Stimulated activated CD4-positive, alpha-beta T cell treated with anti-CD3 and anti-CD28 coated beads, Interleukin-15, amount 100 ng/mL, for 24 hours (primary cell): ENCODE measurements around the gene TFE3.
"Not testable (repeated sequence)": the region's sequence is repeated elsewhere in the genome, so short reads cannot be mapped to it uniquely, and the experiment has no call there.

Experiments
- DNase-seq: peaks from one replicate; pipeline ENCODE4 v3.0.0-alpha.2; 2020

The TFE3 gene

DNA sequence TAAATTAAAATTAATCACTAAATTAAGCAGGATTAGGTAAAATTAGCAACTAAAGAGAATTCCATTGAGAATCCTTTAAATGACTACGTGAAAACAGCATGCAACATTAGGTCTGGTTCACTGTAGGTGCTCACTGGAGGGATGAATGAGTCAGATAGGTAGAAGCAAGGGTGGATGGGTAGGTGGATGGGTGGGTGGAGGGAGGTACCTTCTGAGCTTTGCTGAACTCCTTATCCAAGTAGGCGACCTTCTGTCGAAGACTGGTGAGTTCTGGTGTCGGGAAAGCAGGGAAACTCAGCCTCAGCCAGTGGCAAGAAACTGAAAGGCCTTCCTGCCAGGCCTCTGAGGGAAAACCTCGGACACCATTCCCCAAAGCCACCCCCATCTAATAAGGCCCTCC, 44.1 kb downstream of the TFE3 start:
- no peak for DNase-seq

DNA sequence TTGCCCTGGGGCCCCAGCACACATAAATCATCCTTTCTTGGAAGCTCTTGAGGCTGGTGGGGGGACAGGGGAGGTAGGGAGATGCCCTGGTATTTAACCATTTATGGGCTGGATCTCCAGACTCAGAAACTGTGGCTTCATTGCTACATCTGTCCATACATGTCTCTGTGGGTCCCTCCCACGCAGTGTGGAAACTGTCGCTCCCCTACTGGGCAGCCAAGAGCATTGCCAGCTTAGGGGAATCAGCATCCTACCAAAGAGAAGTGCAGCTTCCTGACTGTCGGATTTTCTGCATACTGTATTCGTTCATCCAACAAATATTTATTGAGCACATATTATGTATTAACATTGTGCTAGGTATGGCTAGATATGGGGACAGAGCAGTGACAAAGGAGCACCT, 44.8 kb downstream of the TFE3 start:
- DNase-seq, result no peak

DNA sequence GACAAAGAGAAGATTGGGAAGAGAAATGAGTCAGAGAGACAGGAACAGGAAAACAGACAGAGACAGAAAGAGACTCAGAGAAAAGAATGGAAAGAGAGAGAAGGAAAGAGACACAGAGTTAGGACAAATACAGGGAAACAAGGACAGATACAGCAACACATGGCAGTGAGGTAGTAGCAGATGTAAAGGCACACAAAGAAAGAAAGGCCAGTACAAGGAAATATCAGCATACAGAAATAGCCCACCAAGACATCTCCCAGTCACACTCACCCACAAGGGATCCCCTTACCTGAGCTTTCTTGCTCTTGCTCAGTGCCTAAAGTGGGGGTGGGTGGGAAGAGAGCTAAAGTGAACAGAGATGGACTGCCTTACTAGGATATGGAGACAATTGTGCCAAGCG, 45.3 kb downstream of the TFE3 start:
- DNase-seq, result no peak

DNA sequence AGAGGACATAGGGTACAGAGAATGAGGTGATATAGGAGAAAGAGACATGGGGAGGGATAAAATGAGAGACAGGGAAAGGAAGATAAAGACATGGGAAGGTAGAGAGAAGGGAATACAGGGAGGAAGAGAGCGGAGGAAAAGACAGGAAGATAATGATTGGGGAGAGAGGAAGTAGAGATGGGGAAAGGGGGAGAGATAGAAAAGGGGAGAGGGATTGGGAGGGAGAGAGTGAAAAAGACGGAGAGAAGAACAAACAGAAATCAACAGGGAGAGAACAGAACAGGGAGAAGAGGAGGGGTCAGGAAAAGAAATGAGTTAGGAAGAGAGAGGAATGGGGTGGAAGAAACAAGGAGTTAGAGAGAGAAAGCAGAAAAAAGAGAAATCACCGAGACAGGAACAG, 45.7 kb downstream of the TFE3 start:
- no peak for DNase-seq

GRCh38 chrX:48996969-48997368, 46.2 kb downstream of the TFE3 start:
- DNase-seq, result peak; percentile 5

- DNase-seq, result no peak
Measured at GRCh38 chrX:48992341-48992740, 50.8 kb downstream of the TFE3 start.

- no peak for DNase-seq
Measured at GRCh38 chrX:48989483-48989882, 53.7 kb downstream of the TFE3 start.

DNA sequence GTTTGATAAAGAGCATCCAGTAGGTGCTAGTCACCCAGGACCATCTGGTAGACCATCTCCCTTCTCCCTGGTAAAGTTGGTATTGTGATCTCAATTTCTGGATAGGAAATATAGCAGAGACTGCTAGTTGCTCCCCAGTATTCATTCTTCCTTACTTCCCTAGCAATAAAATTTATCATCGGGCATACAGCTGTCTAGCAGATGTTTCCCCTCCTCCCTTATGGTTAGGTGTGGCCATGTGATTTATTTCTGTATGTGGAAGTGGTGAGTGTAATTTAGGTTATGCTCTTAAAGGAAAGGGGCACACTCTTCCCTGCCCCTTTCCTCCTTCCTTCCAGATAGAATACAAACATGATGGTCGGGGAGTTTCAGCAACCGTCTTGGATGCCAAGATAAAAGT, 59.3 kb downstream of the TFE3 start:
- no peak for DNase-seq

DNA sequence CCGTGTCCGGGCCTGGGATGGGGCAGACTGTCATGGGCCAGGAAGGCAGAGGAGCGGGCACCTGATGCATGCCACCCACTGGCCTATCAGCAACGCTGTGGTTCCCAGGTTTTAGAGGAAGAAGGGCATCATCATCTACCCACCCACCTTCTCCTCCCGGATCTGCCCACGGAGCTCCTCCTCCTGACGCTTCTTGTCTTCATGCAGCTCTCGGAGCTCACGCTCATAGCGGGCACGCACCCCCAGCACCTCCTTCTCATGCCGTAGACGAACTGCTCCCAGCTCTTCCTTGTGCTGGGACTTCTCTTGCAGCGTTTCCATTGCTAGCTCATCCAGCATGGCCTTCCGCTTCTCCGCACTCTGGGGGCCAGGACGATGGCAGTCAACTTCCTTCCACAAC, 60.1 kb downstream of the TFE3 start:
- no peak for DNase-seq

GRCh38 chrX:48981178-48981577, 62.0 kb downstream of the TFE3 start:
- DNase-seq, result no peak

GRCh38 chrX:48980341-48980740, 62.8 kb downstream of the TFE3 start:
- DNase-seq, result not testable (repeated sequence)
